T-helper 2 cell treated with Interferon-gamma antibody and Interleukin-4, amounts not matched to agents 100 ng/mL and 5 ng/mL, for 36 hours (primary cell): Measurements from ENCODE around the gene RBM20. TPM values are rescaled to one million over a fixed set of nuclear protein-coding genes. Genes with fewer than 3 reads are reported as not detected.

Source experiments
- intact Hi-C: fragments of 100-400 bp; cut with micrococcal nuclease; formaldehyde crosslinking; loops from one replicate; pipeline ENCODE4 v1.15.1; 2023
- total RNA-seq: library from RNA; stranded (reverse); gene quantifications from 2 replicates; pipeline ENCODE4 v1.2.3, GENCODE V29; 2022

The RBM20 gene
- total RNA-seq, 1 donor from 2014 or later: 0.09 TPM

DNA sequence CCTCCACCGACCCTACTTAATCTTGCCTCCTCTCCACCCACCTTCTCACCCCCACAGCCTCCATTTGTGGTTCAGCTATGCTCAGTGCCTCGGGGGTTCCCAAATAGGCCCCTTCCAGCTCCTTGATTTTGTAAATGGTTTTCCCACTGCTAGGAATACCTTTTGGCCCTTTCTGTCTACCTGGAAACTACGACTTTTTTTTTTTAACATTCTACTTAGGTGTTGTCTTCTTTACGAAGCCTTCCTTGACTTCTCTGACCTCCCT, 200.4 kb downstream of the RBM20 start:
- intact Hi-C loops: no loop called here

- intact Hi-C loops: no loop called here
Measured at GRCh38 chr10:110845192-110845755, 201.1 kb downstream of the RBM20 start.

- intact Hi-C loops: no loop called here
Measured at GRCh38 chr10:110845756-110846620, 201.9 kb downstream of the RBM20 start.

- intact Hi-C loops: no loop called here
Measured at GRCh38 chr10:110847374-110847773, 203.2 kb downstream of the RBM20 start.

DNA sequence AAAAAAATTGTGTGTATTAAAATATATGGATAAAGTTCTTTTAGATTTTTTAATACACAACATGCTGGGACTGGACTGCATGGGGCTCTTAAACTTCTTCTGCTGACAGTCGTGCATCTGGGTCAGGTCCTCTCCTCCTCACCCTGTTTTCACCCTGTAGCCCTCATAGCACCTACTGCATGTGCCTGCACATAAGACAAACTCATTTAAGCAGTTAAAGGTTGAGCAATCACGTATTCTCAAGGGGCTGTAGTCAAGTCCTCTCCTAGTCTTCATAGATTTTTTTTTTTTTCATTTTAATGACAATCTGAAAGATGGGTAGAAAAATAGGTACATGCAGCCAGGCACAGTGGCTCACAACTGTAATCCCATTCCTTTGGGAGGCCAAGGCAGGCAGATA, 204.0 kb downstream of the RBM20 start:
- intact Hi-C loops: no loop called here

- intact Hi-C loops: no loop called here
Measured at GRCh38 chr10:110850099-110850498, 206.0 kb downstream of the RBM20 start.

DNA sequence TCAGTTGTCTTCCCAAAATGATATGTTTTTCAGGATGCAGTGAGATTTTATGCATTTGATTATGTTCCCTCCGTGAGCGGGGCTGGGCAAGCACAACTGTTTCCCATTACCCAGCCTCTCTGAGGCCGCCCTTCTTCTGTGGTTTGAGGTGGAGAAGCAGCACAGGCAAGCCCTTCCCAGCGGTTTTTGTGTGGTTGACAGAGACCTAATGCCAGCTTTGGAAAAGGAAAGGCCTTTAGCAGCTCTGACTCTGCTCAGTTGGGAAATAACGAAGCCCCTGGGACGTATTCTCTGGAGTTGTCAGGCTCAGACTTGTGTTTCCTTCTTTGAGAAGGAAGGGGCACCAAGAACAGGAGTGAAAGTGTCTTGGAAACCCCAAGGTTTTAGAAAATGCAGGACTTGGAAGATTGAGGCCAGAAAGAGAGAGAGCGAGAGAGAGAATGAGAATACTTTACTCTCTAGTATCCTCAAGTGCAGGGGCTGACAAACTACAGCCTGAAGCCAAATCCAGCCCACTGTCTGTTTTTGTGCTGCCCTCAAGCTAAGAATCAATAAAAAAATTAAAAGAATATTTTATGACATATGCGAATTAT, 207.0 kb downstream of the RBM20 start:
- intact Hi-C loops: no loop called here

DNA sequence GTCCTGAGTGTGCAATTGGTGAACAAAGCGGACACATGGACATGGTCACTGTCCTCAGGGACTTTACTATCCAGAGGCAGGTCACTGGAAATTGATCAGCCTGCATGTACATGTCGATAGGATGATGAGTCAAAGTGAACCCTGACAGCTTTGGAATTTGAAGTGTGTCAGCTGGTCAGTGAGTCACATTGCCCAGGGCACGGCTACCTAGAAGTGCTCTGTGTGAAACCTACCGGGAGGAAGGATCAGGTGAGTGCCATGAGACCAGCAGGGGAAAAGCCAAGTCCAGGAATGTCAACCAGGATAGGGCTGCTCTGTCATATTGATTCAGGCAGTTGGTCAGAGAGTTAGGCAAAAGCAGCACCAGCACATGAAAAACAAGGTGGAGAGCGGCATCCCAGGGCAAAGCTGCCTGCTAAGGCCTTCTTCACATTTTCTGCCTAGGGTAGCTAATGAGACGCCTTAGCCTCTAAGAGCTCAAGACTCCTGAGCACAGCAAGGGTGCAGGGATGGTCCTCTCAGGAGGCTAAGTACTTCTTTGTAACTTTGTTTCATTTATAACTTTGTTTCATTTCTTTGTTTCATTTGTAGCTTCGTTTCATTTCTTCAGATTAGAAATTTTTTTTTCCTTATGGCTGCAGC, 208.2 kb downstream of the RBM20 start:
- intact Hi-C loops: no loop called here

- intact Hi-C loops: no loop called here
Measured at GRCh38 chr10:110852947-110853346, 208.8 kb downstream of the RBM20 start.

GRCh38 chr10:110853921-110854605, 209.9 kb downstream of the RBM20 start:
- intact Hi-C loops: no loop called here

GRCh38 chr10:110857265-110858171, 213.4 kb downstream of the RBM20 start:
- intact Hi-C loops: loop anchor here (2.0 kb wide), 1 partner anchor 15 kb away; no protein-coding TSS in a partner anchor

- intact Hi-C loops: no loop called here
Measured at GRCh38 chr10:110858297-110858934, 214.3 kb downstream of the RBM20 start.

DNA sequence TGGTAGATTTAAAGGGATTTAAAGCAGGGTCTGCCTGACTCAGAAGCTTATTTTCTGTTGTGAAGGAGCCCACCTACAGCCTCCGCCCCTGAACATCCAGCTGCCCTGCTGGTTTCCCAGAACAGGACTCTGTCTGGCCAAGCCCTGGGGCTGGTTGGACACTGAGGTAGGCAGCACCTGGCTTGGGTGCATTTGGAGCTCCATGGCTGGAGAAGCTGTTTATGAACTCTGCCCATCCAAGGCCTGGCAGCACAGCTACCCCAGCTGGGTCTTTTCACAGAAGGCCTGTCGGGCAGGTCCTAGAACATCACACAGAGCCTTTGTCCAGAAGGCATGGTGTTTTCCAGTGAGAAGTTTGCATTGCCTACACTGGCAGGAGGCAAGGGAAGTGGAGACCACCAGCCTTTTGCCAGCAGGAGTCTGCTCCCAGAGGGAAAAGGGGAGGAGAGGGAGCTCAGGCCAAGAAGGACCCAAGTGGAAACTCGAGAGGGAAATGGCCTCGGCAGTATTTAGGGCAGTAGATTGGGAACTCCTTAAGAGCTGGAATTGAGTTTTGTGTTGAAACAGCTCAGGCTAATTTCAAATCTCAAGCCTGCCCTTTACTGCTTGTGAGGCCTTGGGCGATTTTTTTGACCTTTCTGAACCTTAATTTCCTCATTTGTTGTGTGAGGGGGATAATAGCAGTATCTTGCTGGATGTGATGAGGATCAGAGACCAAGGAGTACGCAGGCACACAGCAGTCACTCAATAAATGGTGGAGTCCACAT, 215.3 kb downstream of the RBM20 start:
- intact Hi-C loops: no loop called here

GRCh38 chr10:110859973-110860376, 215.8 kb downstream of the RBM20 start:
- intact Hi-C loops: loop anchor here (1.0 to 10.0 kb wide), 4 partner anchors 12 to 785 kb away; partner anchors contain the start of gene SMNDC1

DNA sequence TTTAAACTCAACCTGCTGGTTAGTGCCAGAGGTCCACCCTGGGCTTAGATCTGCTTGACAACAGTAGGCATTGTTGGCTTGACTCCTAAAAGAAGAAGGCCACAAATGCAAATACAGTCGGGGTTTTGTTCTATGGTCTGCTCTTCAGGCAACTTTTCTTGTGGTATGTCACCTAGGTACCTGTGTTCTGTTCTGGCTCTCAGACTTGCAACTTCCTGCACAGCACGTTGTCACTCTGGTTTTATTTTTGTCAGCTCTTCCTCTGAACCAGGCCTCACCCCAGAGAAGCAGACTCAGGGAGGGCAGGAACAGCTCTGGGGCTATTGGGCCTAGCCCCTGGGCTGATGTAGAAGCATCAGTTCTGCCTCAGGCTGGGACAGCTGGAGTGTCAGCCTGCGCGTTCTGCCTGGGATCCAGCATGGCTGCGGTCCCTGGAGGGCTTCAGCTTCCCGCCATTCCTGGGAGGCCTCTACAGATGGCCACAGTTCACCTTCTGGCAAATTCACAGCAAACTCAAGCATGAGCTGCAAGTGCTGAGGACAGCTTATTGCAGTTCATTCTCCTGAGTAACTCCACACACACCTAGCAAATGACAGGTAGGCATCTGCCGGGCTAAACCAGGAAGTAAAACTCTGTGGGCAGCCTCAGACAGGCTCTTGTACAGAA, 216.6 kb downstream of the RBM20 start:
- intact Hi-C loops: loop anchor here (1.0 to 10.0 kb wide), 4 partner anchors 12 to 786 kb away; partner anchors contain the start of gene SMNDC1

- intact Hi-C loops: loop anchor here (10.0 kb wide), 3 partner anchors 507 to 787 kb away; partner anchors contain the start of gene SMNDC1
Measured at GRCh38 chr10:110861476-110861875, 217.3 kb downstream of the RBM20 start.

GRCh38 chr10:110861930-110862649, 218.0 kb downstream of the RBM20 start:
- intact Hi-C loops: loop anchor here (10.0 kb wide), 3 partner anchors 507 to 787 kb away; partner anchors contain the start of gene SMNDC1

DNA sequence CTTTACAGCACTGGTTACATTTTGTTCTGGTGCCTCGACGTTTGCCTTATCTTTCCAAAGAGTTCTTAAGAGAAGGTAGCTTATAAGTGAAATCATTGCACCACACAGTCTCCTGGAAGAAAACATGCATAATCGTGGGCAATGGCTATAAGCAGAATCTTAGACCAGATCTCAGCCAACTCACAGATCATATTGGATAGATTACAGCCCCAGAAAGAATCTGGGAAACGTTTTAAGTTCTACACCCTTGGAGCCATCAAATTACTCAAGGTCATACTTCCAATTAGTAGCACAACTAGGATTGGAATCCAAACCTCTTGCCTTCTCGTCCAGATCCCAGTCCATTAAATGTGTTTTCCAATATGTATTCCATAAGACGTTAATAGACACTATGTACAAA, 218.8 kb downstream of the RBM20 start:
- intact Hi-C loops: loop anchor here (10.0 kb wide), 3 partner anchors 508 to 788 kb away; partner anchors contain the start of gene SMNDC1
